IPS-18a (cell line): ENCODE data around the gene EIPR1.

Experiments
- H3K27ac ChIP-seq: one replicate; pipeline ENCODE4 v1.5.1; 2013; ENCODE audit warnings: low read length
- H3K27me3 ChIP-seq: one replicate; pipeline ENCODE4 v1.6.1; 2013; ENCODE audit warnings: mild to moderate bottlenecking, low read length; ENCODE audit not compliant: control insufficient read depth, insufficient read depth
- H3K36me3 ChIP-seq: one replicate; pipeline ENCODE4 v1.6.1; 2013; ENCODE audit warnings: low read depth, low read length; ENCODE audit not compliant: control insufficient read depth
- H3K4me1 ChIP-seq: one replicate; pipeline ENCODE4 v1.6.1; 2013; ENCODE audit warnings: low read depth, low read length; ENCODE audit not compliant: control insufficient read depth
- H3K4me3 ChIP-seq: one replicate; pipeline ENCODE4 v1.5.1; 2013; ENCODE audit warnings: low read length
- H3K9ac ChIP-seq: one replicate; pipeline ENCODE4 v1.6.1; 2013; ENCODE audit warnings: mild to moderate bottlenecking, low read length, moderate library complexity
- H3K9me3 ChIP-seq: one replicate; pipeline ENCODE4 v1.6.1; 2013; ENCODE audit warnings: low read depth, low read length; ENCODE audit not compliant: control insufficient read depth

The EIPR1 gene

GRCh38 chr2:3266925-3267867 is 110.4 kb downstream of the EIPR1 start:
- Histone ChIP-seq H3K4me1 (peaks cover 19% of the 10 kb centered on the region), H3K27ac (no peak overlapping the region), H3K4me3 (no peak overlapping the region), H3K9me3 (no peaks in the 10 kb centered on the region), H3K36me3 (no peaks in the 10 kb centered on the region), H3K9ac (no peak overlapping the region), H3K27me3 (peaks cover 6% of the 10 kb centered on the region)

GRCh38 chr2:3265981-3266924 is 111.4 kb downstream of the EIPR1 start:
- H3K27ac ChIP-seq = no peak overlapping the region

GRCh38 chr2:3265471-3265870 is 112.1 kb downstream of the EIPR1 start:
- peaks cover 6% of the 10 kb centered on the region for H3K27me3 ChIP-seq
- peaks cover 19% of the 10 kb centered on the region for H3K4me1 ChIP-seq
- no peaks in the 10 kb centered on the region for H3K36me3 ChIP-seq
- H3K27ac ChIP-seq = no peak overlapping the region
- no peak overlapping the region for H3K4me3 ChIP-seq
- H3K9ac ChIP-seq = no peak overlapping the region
- H3K9me3 ChIP-seq = no peaks in the 10 kb centered on the region

More at GRCh38 chr2:3265981-3266924, 111.4 kb downstream of the EIPR1 start:
- no peak overlapping the region for H3K4me3 ChIP-seq
- H3K36me3 ChIP-seq = no peaks in the 10 kb centered on the region
- peaks cover 6% of the 10 kb centered on the region for H3K27me3 ChIP-seq
- no peaks in the 10 kb centered on the region for H3K9me3 ChIP-seq
- peaks cover 19% of the 10 kb centered on the region for H3K4me1 ChIP-seq
- H3K9ac ChIP-seq = no peak overlapping the region

- Histone ChIP-seq H3K9me3 (no peaks in the 10 kb centered on the region), H3K4me3 (no peak overlapping the region), H3K27ac (no peak overlapping the region), H3K9ac (no peak overlapping the region), H3K27me3 (peaks cover 6% of the 10 kb centered on the region), H3K36me3 (no peaks in the 10 kb centered on the region), H3K4me1 (peaks cover 19% of the 10 kb centered on the region)
These were observed 113.4 kb downstream of the EIPR1 start for GRCh38 chr2:3264010-3264744.

- H3K27me3 ChIP-seq = peaks cover 6% of the 10 kb centered on the region
These were observed 114.1 kb downstream of the EIPR1 start for GRCh38 chr2:3263487-3263886.

GRCh38 chr2:3262437-3263388 is 114.9 kb downstream of the EIPR1 start:
- Histone ChIP-seq H3K4me1 (peaks cover 19% of the 10 kb centered on the region), H3K9ac (no peak overlapping the region), H3K4me3 (no peak overlapping the region), H3K27ac (no peak overlapping the region), H3K36me3 (no peaks in the 10 kb centered on the region), H3K27me3 (peaks cover 6% of the 10 kb centered on the region), H3K9me3 (no peaks in the 10 kb centered on the region)

More at GRCh38 chr2:3263487-3263886, 114.1 kb downstream of the EIPR1 start:
- H3K9ac ChIP-seq = no peak overlapping the region
- no peak overlapping the region for H3K4me3 ChIP-seq
- H3K4me1 ChIP-seq = peaks cover 19% of the 10 kb centered on the region
- no peaks in the 10 kb centered on the region for H3K9me3 ChIP-seq
- no peaks in the 10 kb centered on the region for H3K36me3 ChIP-seq
- H3K27ac ChIP-seq = no peak overlapping the region

- no peak overlapping the region for H3K27ac ChIP-seq
- no peak overlapping the region for H3K9ac ChIP-seq
- no peaks in the 10 kb centered on the region for H3K36me3 ChIP-seq
- peaks cover 14% of the 10 kb centered on the region for H3K4me1 ChIP-seq
- H3K27me3 ChIP-seq = peaks cover 6% of the 10 kb centered on the region
- H3K9me3 ChIP-seq = no peaks in the 10 kb centered on the region
- no peak overlapping the region for H3K4me3 ChIP-seq
These were observed 116.1 kb downstream of the EIPR1 start for GRCh38 chr2:3261511-3261910.

- Histone ChIP-seq H3K4me1 (peaks cover 9% of the 10 kb centered on the region), H3K4me3 (no peak overlapping the region), H3K9ac (no peak overlapping the region), H3K9me3 (no peaks in the 10 kb centered on the region), H3K27ac (no peak overlapping the region), H3K36me3 (no peaks in the 10 kb centered on the region), H3K27me3 (peaks cover 6% of the 10 kb centered on the region)
These were observed 116.7 kb downstream of the EIPR1 start for GRCh38 chr2:3260959-3261358.

GRCh38 chr2:3257826-3258225 is 119.8 kb downstream of the EIPR1 start:
- no peak overlapping the region for H3K4me3 ChIP-seq
- H3K36me3 ChIP-seq = no peaks in the 10 kb centered on the region
- no peaks in the 10 kb centered on the region for H3K27me3 ChIP-seq
- H3K9me3 ChIP-seq = no peaks in the 10 kb centered on the region
- no peak overlapping the region for H3K27ac ChIP-seq
- no peak overlapping the region for H3K9ac ChIP-seq
- no peaks in the 10 kb centered on the region for H3K4me1 ChIP-seq

GRCh38 chr2:3257166-3257565 is 120.5 kb downstream of the EIPR1 start:
- no peaks in the 10 kb centered on the region for H3K27me3 ChIP-seq
- H3K36me3 ChIP-seq = no peaks in the 10 kb centered on the region
- no peaks in the 10 kb centered on the region for H3K9me3 ChIP-seq
- H3K27ac ChIP-seq = no peak overlapping the region
- no peak overlapping the region for H3K4me3 ChIP-seq
- H3K9ac ChIP-seq = no peak overlapping the region
- H3K4me1 ChIP-seq = no peaks in the 10 kb centered on the region
